Brain pericyte (primary cell): ENCODE results near the gene TMEM69.
"Not testable (repeated sequence)": the region's sequence is repeated elsewhere in the genome, so short reads cannot be mapped to it uniquely, and the experiment has no call there.

Experiments used
- DNase-seq: peaks from one replicate; pipeline ENCODE4 v3.0.0-alpha.2; 2012; ENCODE audit warnings: low read depth, low spot score

Gene TMEM69

DNA sequence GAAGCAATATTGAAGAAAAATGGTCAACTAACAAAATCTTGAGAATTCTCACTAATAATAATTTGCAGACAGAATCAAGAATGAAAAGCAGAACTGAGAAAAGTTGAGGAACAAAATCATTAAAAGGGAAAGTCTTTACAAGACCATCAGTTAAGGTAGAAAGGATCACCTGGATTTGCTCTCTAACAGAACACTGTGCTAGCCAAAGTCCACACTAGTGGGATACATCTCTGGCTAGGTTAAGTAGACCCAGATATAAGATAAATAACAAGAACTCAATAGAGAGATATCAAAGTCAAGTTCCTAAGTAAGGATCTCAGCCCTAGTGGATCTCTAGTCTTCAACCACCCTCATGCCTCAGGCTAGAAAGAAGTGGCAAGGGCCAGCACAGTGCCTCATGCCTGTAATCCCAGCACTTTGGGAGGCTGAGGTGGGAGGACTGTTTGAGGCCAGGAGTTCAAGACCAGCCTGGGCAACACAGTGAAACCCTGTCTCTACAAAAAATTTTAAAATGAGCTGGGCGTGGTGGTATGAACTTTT lies 42.9 kb downstream of the TMEM69 start:
- DNase-seq, result no peak

GRCh38 chr1:45739137-45739536 lies 51.2 kb downstream of the TMEM69 start:
- no peak for DNase-seq

DNA sequence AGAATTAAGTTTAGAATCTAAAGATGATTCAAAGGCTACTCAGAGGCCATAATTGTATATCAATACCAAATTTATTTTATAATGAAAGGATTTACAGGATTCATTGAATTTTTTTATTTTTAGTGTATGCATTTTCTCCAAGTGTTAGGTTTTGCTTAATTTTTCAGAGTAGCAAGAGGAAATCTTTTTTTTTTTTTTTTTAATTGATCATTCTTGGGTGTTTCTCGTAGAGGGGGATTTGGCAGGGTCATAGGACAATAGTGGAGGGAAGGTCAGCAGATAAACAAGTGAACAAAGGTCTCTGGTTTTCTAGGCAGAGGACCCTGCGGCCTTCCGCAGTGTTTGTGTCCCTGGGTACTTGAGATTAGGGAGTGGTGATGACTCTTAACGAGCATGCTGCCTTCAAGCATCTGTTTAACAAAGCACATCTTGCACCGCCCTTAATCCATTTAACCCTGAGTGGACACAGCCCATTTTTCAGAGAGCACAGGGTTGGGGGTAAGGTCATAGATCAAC lies 51.7 kb downstream of the TMEM69 start:
- not testable (repeated sequence) for DNase-seq
